B cell (primary cell): Measurements from ENCODE around the gene FAM240B. TPM values are rescaled to one million over a fixed set of nuclear protein-coding genes. Genes with fewer than 3 reads are reported as not detected.

Experiments used
- ATAC-seq: fragments of 200-7000 bp; cut with Tn5 transposase; one replicate; pipeline ENCODE4 v1.10.0; 2021; ENCODE audit warnings: low read depth, mild to moderate bottlenecking, moderate number of reproducible peaks, moderate library complexity
- CTCF ChIA-PET: fragments of 350-600 bp; sonication (Branson Sonifier 250); formaldehyde crosslinking; loops from one replicate; lab custom pipeline; 2021; ENCODE audit warnings: antibody characterized with exemption, inconsistent platforms; lab: Charles Lee
- POLR2A ChIA-PET: fragments of 350-600 bp; sonication (Branson Sonifier 250); formaldehyde crosslinking; loops from one replicate; lab custom pipeline; 2021; ENCODE audit warnings: antibody characterized with exemption; lab: Charles Lee
- DNase-seq: peaks from one replicate; pipeline ENCODE4 v3.0.0; 2013
- H2AFZ ChIP-seq: 2 replicates; pipeline ENCODE4 v1.6.1; 2012; ENCODE audit warnings: mild to moderate bottlenecking, low read depth, low read length; ENCODE audit not compliant: insufficient read depth, poor library complexity, severe bottlenecking
- H3K27ac ChIP-seq, 2 donors: 1 replicate in 1 of 2; 2 replicates in 1 of 2; pipeline ENCODE4 v1.5.1; 2012 to 2013; ENCODE audit warnings: low read length in 2 of 2, mild to moderate bottlenecking in 2 of 2, moderate library complexity in 1 of 2
- H3K27me3 ChIP-seq, 4 experiments: fragments of 200-600 bp in 1 of 4; sonication (generic) in 1 of 4; replicated peaks in 1 of 4; 1 replicate in 2 of 4; 2 replicates in 2 of 4; pipeline versions ENCODE4 v1.6.1 to v1.7.0; 2013 to 2016; ENCODE audit warnings: low read length in 3 of 4, mild to moderate bottlenecking in 2 of 4, mixed read lengths in 1 of 4, moderate library complexity in 1 of 4; ENCODE audit not compliant: insufficient read depth in 4 of 4, control insufficient read depth in 3 of 4; ENCODE audit errors: control extremely low read depth in 1 of 4
- H3K36me3 ChIP-seq, 2 experiments: replicated peaks in 1 of 2; 1 replicate in 1 of 2; 2 replicates in 1 of 2; pipeline versions ENCODE4 v1.6.1 to v1.7.1; 2013; ENCODE audit warnings: low read length in 1 of 2; ENCODE audit not compliant: insufficient read depth in 2 of 2, control insufficient read depth in 1 of 2; ENCODE audit errors: control extremely low read depth in 1 of 2, extremely low read depth in 1 of 2
- H3K4me1 ChIP-seq, 2 donors: fragments of 200-600 bp in 1 of 2; sonication (generic) in 1 of 2; 1 replicate in 1 of 2; 2 replicates in 1 of 2; pipeline versions ENCODE4 v1.5.1 to v1.6.1; 2013 to 2017; ENCODE audit warnings: low read length in 2 of 2; ENCODE audit not compliant: control insufficient read depth in 2 of 2, insufficient read depth in 2 of 2
- H3K4me2 ChIP-seq: replicated peaks from 2 replicates; pipeline ENCODE3; 2012; ENCODE audit warnings: mild to moderate bottlenecking, low read depth, low read length; ENCODE audit not compliant: poor library complexity, severe bottlenecking
- H3K4me3 ChIP-seq, 5 experiments: fragments of 200-600 bp in 1 of 5; sonication (generic) in 1 of 5; 1 replicate in 3 of 5; 2 replicates in 2 of 5; pipeline versions ENCODE4 v1.5.1 to v1.7.0; 2011 to 2016; ENCODE audit warnings: low read length in 4 of 5, mild to moderate bottlenecking in 4 of 5, low read depth in 2 of 5, control low read depth in 1 of 5, moderate library complexity in 1 of 5; ENCODE audit not compliant: insufficient read depth in 1 of 5; ENCODE audit errors: control extremely low read depth in 1 of 5, extremely low read depth in 1 of 5
- H3K79me2 ChIP-seq: fragments of 200-600 bp; sonication (generic); one replicate; pipeline ENCODE4 v1.6.0; 2016; ENCODE audit warnings: low read length; ENCODE audit not compliant: control insufficient read depth, insufficient read depth
- H3K9ac ChIP-seq: fragments of 200-600 bp; sonication (generic); 2 replicates; pipeline ENCODE4 v1.6.1; 2017; ENCODE audit warnings: mild to moderate bottlenecking, low read length, moderate library complexity
- H3K9me3 ChIP-seq, 3 donors: one replicate each; pipeline versions ENCODE4 v1.6.1 to v1.7.1; 2013; ENCODE audit warnings: low read length in 2 of 3; ENCODE audit not compliant: control insufficient read depth in 2 of 3, insufficient read depth in 1 of 3; ENCODE audit errors: control extremely low read depth in 1 of 3
- H4K20me1 ChIP-seq: 2 replicates; pipeline ENCODE4 v1.6.0; 2012; ENCODE audit warnings: mild to moderate bottlenecking, low read length; ENCODE audit not compliant: insufficient read depth, control insufficient read depth, poor library complexity, severe bottlenecking
- H3K27ac Mint-ChIP-seq: one replicate; pipeline ENCODE4 v1.8.0; 2021; ENCODE audit warnings: mixed read lengths
- H3K27me3 Mint-ChIP-seq: one replicate; pipeline ENCODE4 v1.8.0; 2021; ENCODE audit warnings: mixed read lengths
- H3K4me1 Mint-ChIP-seq: one replicate; pipeline ENCODE4 v1.8.0; 2021; ENCODE audit warnings: mixed read lengths
- H3K4me3 Mint-ChIP-seq: one replicate; pipeline ENCODE4 v1.8.0; 2021; ENCODE audit warnings: mixed read lengths
- H3K9me3 Mint-ChIP-seq: one replicate; pipeline ENCODE4 v1.8.0; 2022; ENCODE audit warnings: mixed read lengths; ENCODE audit not compliant: insufficient read depth
- EZH2 ChIP-seq: IDR thresholded peaks from 2 replicates; pipeline ENCODE4 v1.6.1; 2012; ENCODE audit warnings: borderline replicate concordance, low read depth, mild to moderate bottlenecking, moderate library complexity, low read length; ENCODE audit not compliant: insufficient read depth, poor library complexity, severe bottlenecking
- WGBS: methylation state at CpG from one replicate; pipeline ENCODE4 v1.1.5; 2013; ENCODE audit warnings: missing lambda C conversion rate; ENCODE audit not compliant: insufficient coverage; 5-methylcytosine and 5-hydroxymethylcytosine counted together
- intact Hi-C: fragments of 100-400 bp; cut with micrococcal nuclease; formaldehyde crosslinking; loops from one replicate; pipeline ENCODE4 v1.10.0; 2022
- polyA plus RNA-seq: library from polyadenylated mRNA; depleted of rRNA; stranded (reverse); fragments of >200 nt; gene quantifications from 2 replicates; pipeline ENCODE4 v1.2.3, GENCODE V29; 2012
- total RNA-seq, 2 donors: library from RNA; stranded (reverse); fragments of 120-200 nt in 1 of 2; gene quantifications; 1 replicate in 1 of 2; 2 replicates in 1 of 2; pipeline versions ENCODE4 v1.2.3 to v1.2.4, GENCODE V29; 2013 to 2022
- TF ChIP-seq, protein P1 (sequence below): fragments of 200-600 bp; IDR thresholded peaks from one replicate; pipeline ENCODE4 v1.8.0; 2022; ENCODE audit warnings: antibody characterized with exemption, mild to moderate bottlenecking

The FAM240B gene
- total and polyA plus RNA-seq, 2 donors (not counting 1 experiment from before 2014, with no cell fraction given) = not detected

DNA sequence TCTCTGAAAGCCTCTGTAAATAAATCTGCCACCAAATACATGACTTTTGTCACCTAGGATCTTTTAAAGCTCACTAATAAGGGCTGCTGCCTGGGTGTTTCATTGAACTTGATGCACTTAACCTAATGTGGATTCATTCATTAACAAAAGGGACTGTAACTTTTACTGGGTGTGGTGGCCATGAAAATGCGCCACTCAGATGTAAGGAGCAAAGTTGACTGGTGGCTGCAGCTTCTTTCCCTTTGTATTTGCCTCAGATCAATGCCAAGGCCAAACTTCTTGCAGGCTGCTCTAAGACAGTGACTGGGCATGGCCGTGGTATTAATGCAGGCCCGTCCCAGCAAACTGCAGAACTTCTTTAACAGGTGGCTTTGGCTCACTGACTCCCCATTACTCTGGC lies 22.9 kb downstream of the FAM240B start:
- H3K27ac ChIP-seq = no peak overlapping the region
- 90% methylated on average over 3 of the region's 3 CpGs for WGBS
- ATAC-seq (no peak), DNase-seq (no peak)
- Mint-ChIP-seq H3K27ac (no peak overlapping the region), H3K4me3 (no peak overlapping the region), H3K9me3 (no peaks in the 10 kb centered on the region), H3K4me1 (no peaks in the 10 kb centered on the region), H3K27me3 (no peaks in the 10 kb centered on the region)
- CTCF ChIA-PET = no interaction called here
- no peaks in the 10 kb centered on the region for H3K79me2 ChIP-seq
- no peaks in the 10 kb centered on the region for H3K4me1 ChIP-seq
- H3K36me3 ChIP-seq = no peaks in the 10 kb centered on the region
- no peak overlapping the region for H3K9ac ChIP-seq
- TF ChIP-seq, protein P1, sequence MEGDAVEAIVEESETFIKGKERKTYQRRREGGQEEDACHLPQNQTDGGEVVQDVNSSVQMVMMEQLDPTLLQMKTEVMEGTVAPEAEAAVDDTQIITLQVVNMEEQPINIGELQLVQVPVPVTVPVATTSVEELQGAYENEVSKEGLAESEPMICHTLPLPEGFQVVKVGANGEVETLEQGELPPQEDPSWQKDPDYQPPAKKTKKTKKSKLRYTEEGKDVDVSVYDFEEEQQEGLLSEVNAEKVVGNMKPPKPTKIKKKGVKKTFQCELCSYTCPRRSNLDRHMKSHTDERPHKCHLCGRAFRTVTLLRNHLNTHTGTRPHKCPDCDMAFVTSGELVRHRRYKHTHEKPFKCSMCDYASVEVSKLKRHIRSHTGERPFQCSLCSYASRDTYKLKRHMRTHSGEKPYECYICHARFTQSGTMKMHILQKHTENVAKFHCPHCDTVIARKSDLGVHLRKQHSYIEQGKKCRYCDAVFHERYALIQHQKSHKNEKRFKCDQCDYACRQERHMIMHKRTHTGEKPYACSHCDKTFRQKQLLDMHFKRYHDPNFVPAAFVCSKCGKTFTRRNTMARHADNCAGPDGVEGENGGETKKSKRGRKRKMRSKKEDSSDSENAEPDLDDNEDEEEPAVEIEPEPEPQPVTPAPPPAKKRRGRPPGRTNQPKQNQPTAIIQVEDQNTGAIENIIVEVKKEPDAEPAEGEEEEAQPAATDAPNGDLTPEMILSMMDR = no peak
- no peak for TF ChIP-seq EZH2
- POLR2A ChIA-PET = no interaction called here
- H3K9me3 ChIP-seq = peaks cover 0 to 4% (median 0%) of the 10 kb centered on the region in 3 donors
- intact Hi-C loops = no loop called here
- H3K4me3 ChIP-seq = no peak overlapping the region
- no peak overlapping the region for H2AFZ ChIP-seq
- H3K4me2 ChIP-seq = no peak overlapping the region
- no peaks in the 10 kb centered on the region for H3K27me3 ChIP-seq
- H4K20me1 ChIP-seq = no peaks in the 10 kb centered on the region

DNA sequence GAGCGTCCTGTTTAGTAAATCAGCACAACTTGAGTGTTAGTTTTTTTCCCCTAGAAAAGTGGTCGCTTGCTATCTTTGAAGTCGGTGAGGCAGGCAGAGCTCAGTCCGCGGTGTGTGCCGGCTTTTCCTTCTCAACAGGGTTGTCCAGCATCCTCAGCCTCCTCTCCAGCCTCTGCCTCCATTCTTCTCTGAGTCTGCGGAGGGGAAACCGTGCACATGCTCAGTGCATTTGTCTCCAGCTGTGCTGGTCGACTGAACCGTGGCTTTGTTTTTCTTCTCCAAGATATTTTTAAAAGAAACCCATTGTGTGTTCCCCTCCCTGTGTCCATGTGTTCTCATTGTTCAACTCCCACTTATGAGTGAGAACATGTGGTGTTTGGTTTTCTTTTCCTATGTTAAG lies 25.3 kb downstream of the FAM240B start:
- H3K4me1 Mint-ChIP-seq = no peaks in the 10 kb centered on the region
- H3K27me3 ChIP-seq = no peaks in the 10 kb centered on the region

More for the DNA sequence above, 25.3 kb downstream of the FAM240B start:
- intact Hi-C loops = no loop called here
- 80% methylated on average over 8 of the region's 10 CpGs for WGBS
- no peak overlapping the region for H3K4me3 Mint-ChIP-seq
- H3K4me2 ChIP-seq = no peak overlapping the region
- H3K27me3 Mint-ChIP-seq = no peaks in the 10 kb centered on the region
- no peak overlapping the region for H3K27ac Mint-ChIP-seq
- no peaks in the 10 kb centered on the region for H3K79me2 ChIP-seq
- no peaks in the 10 kb centered on the region for H3K36me3 ChIP-seq
- CTCF ChIA-PET = no interaction called here
- ATAC-seq = no peak
- H2AFZ ChIP-seq = no peak overlapping the region
- no peaks in the 10 kb centered on the region for H3K9me3 Mint-ChIP-seq
- H3K4me1 ChIP-seq = no peaks in the 10 kb centered on the region
- H4K20me1 ChIP-seq = no peaks in the 10 kb centered on the region
- H3K9me3 ChIP-seq = peaks cover 0 to 4% (median 0%) of the 10 kb centered on the region in 3 donors
- DNase-seq = no peak
- no peak overlapping the region for H3K9ac ChIP-seq
- TF ChIP-seq, protein P1 = no peak
- no peak for TF ChIP-seq EZH2
- H3K27ac ChIP-seq = no peak overlapping the region
- POLR2A ChIA-PET = no interaction called here
- H3K4me3 ChIP-seq = no peak overlapping the region
